ENCODE data around the gene PIK3R4.

DNA sequence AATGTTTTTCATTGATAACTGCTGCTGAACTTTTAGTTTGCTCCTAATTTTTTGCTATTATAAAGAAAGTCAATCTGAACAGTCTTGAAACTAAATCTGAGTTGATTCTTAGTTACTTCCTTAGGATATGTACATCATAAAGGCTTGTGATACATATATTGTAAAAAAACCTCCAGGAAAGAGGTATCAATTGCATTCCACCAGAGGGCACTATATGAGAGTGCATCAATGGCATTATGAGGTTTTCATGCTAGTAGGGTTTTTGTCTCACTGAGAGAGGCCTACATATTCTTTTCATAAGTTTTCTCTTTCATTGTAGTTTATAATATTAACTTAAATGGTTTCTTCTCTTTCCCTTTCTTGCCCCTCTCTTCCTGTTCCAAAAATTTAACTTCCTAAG is 46.9 kb downstream of the PIK3R4 start:
- TF ChIP-seq POLR2A (IDR thresholded peaks at IDR 0.05; ENCODE audit: low read depth, low read length): no peak
- TF ChIP-seq POLR2AphosphoS5 (IDR thresholded peaks at IDR 0.05; ENCODE audit: low read depth, low read length): no peak
- no peak for TF ChIP-seq TAF1 (IDR thresholded peaks at IDR 0.05; ENCODE audit: borderline replicate concordance, low read depth, low read length)

All from GM12892 (cell line).